ENCODE measurements around the gene ERH.
A peak's percentile ranks its signal among the peaks of the same experiment; 100 is the strongest.
"Not testable (repeated sequence)": the region's sequence is repeated elsewhere in the genome, so short reads cannot be mapped to it uniquely, and the experiment has no call there.

ERH gene

DNA sequence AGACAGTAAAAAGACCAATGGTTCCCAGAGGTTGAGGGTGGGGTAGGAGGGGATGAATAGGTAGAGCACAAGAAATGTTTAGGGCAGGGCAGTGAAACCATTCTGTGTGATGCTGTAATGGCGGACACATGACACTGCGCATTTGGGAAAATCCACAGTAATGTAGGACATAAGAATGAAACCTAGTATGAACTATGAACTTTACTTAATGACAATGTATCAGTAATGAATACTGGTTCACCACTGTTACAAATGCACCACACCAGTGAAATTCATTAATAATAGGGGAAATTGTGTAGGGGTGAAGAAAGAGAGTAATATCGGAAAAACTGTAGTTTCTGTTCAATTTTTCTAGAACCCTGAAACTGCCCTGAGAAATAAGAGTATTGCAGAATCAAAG lies 5.6 kb downstream of the ERH start:
- no peak for DNase-seq

DNA sequence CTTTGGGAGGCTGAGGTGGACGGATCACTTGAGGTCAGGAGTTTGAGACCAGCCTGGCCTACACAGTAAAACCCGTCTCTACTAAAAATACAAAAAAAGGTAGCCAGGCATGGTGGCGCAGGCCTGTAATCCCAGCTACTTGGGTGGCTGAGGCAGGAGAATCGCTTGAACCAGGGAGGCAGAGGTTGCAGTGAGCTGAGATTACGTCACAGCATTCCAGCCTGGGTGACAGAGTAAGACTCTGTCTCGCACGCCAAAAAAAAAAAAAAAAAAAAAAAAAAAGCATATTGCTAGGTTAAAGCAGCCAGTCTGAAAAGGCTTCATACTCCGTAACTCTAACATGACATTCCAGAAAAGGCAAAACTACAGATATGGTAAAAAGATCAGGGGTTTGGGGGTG lies 6.7 kb downstream of the ERH start:
- DNase-seq, result not testable (repeated sequence)

DNA sequence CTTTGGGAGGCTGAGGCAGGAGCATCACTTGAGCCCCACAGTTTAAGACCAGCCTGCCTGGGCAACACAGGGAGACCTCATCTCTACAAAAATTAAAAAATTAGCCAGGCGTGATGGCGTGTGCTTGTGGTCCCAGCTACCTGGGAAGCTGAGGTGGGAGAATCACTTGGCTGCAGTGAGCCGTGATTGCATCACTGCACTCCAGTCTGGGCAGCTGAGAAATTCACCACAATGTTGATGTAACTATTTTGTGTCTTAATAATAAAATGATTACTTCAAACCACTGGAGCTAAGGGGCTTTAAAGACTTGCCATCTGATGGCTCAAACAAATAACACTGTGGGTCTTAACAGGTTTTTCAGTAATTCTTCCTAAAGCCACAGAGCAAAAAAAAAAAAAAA lies 10.8 kb downstream of the ERH start:
- no peak for DNase-seq

DNA sequence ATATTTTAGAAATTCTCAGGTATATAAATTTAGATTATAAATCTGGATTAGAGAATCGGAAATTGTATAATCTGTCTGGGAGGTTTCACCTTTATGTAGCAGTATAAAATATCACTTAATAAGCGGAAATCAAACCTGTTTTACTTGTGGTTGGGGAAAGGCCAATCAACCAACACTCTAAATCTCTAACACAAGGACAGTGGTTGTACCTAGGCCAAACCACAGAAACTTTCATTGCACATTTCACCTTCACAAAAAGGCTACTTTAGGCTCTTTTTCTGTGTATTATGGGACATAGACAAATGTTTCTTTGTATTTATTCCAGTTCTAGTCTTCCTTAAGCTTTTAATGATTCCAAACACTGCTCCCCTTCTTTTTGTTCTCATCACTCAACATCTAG lies 19.8 kb downstream of the ERH start:
- DNase-seq, result no peak

DNA sequence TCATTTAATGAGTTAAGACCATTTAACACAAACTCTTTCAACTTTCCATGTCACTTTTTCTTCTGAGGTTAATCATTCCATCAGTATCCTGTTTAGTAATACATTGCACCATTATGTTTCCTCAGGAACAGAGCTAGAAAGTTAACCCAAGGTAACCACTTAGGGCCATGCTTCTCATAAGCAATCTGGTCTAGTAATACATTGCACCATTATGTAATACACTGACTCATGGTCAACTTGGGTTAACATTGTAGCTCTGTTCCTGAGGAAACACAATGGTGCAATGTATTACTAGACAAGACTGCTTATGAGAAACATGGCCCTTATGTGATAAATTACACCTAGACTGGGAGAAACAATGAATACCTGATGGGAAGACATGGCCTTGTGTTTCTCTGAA lies 21.7 kb downstream of the ERH start:
- DNase-seq, result no peak

DNA sequence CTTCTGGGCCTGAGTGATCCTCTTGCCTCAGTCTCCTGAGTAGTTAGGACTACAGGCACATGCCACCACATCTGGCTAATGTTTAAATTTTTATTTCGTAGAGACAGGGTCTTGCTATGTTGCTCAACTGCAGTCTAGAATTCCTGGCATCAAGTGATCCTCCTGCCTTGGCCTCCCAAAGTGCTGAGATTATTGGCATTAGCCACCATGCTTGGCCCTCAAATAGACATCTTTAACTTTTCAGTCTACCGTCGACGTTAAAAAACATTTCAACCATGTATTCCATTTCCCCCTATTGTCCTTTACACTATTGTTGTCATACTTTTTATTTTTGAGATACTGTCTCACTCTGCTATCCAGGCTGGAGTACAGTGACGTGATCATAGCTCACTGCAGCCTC lies 22.4 kb downstream of the ERH start:
- DNase-seq, result no peak

DNA sequence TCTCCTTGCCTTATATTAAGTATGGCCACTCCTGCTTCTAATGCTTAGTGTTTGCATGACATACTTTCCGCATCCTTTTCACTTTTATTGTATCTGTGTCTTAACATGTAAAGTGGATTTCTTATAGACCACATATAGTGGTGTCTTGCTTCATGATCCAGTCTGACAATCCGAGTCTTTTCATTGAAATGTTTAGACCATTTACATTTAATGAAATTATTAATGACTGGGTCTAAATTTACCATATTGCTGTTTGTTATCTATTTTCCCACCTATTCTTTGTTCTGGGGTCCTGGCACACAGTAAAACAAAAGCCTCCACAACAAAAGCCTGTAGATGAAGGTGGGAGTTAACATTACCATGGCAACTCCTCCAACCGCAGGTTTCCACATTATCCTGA lies 22.9 kb downstream of the ERH start:
- no peak for DNase-seq

DNA sequence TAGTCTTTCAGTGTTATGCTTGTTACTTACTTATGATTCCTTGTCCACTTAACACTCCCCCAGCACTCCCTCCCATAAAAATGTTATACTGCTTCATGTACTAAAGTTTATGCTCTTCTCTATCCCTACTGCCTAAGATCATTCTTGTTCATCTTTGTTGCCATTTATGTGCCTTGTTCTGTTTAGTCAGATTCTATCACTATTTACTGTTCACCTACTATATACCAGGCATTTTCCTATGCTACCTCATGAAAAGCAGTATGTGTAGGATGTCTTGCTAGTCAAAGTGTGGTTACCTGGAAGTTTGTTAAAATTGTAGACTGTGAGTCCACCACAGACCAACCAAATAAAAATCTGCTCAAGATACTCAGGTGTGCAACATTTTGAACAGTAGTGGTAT lies 23.9 kb downstream of the ERH start:
- DNase-seq, result no peak

DNA sequence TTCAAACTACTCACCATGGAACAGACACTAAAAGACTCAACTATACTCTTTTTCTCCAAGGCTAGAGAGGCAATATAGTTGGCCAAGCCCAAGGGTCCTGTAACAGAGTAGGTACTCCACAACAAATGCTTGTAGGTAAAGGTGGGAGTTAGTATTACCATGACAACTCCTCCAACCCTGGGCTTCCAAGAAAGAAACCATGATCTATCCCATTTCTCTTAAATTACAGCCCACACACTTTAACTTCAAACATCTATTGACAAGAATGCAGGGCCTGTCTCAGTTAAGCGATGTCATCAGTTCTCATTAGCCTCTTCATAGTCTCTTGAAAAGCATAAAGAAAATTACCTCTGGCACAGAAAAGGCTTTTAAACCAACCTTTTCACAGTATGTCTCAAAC lies 25.0 kb downstream of the ERH start:
- no peak for DNase-seq

DNA sequence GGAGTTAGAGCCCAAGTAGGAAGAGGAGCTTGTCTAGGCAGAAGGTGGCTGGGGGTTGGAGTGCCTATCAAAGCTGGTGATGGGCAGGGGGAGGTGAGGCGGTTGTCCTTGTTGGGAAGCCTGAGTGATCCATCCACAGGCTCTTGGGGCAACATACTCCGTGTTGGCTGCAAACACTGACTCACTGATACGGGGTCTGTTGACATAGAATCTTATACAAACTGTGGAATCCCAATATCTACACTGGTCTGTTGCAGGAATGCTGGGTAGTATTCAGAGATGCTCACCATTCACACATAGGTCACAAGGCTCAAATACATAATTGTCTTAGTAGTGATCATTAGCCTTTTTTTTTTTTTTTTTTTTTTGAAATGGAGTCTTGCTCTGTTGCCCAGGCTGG lies 26.0 kb downstream of the ERH start:
- no peak for DNase-seq

DNA sequence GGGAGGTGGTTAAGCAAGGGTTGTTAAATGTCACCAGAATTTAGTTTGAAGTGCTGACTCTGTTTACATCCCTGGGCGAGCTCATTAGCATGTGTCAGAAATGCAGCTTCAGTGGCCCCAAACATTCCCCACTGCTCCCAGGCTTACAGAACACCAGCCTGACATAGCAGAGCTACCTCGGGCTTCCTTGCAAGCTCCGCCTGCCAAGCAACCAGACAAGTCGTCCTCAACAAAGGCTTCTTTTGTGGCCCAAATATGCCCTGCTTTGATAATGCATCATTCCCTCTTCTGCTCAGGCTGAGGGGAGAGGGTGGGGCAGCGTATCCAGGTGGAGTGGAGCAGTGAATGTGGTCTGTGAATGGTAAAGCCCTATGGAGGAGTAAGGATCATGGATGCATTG lies 28.0 kb downstream of the ERH start:
- DNase-seq, result no peak

DNA sequence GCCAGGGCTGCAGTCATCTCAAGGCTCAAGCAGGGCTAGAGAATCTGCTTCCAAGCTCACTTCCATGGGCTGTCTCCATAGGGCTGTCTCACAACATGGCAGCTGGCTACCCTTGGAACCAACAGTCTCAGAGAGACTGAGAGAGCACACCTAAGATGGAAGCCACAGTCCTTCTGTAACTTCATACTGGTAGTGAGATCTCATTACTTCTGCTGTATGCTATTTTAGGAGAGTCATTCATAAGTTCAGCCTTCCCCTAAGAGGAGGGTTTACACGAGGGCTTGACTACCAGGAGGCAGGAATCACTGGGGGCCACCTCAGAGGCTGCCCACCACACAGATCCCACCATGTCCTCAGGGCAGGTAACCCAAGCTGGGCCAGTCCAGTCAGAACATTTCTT lies 29.7 kb downstream of the ERH start:
- DNase-seq, result no peak

DNA sequence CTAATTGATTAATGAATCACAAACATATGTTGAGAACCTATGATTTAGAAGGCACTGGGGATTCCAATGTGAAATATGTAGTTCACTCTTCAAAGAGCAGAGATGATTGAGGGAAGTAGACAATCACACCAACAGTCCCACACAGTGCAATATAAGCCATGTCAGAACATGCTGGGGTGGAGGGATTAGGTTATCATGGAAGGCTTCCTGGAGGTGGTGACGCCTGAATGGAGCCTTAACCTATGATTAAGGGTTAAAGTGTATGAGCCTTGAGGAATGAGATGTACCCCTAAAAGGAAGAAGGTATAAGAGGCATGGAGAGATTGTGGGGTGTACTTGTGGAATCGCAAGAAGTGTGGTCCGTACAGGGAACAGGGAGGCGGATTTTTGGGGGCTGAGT lies 31.3 kb downstream of the ERH start:
- DNase-seq, result no peak

DNA sequence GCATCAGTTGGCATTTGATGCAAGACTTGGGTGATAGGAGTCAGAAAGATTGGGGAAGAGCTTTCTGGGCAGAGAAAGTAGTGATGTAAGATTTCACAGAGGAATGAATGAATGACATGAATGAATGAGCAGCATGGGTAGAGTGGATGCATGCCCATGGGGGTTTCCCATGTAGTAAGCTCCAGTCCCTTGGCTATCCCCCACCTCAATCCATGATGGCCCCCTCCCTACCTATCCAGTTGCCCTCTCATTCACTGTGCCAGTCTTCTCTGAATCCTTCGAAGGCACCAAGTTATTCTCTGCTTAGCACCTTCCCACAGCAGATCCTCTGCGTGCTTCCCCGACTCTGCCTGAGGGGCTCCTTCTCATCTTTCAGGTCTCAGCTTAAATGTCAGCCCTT lies 32.0 kb downstream of the ERH start:
- no peak for DNase-seq

DNA sequence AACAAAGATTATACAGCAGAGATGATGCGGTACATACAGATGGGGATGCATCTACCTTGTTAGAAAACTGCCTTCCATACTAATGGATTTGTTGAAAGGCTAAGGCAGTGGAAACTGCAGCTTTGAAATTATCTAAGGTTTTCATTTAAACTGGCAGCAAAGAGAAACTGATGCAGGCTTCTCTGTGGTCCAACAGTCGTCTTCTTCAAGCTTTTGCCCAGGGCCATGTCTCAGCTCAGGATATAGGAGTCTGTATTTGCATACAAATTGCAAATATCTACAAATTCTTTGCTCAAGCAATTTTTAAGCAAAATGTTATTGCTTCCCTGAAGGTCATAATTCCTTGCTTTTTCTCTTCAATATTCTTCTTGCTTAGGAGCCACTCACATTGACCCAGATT lies 33.7 kb downstream of the ERH start:
- DNase-seq, result no peak

DNA sequence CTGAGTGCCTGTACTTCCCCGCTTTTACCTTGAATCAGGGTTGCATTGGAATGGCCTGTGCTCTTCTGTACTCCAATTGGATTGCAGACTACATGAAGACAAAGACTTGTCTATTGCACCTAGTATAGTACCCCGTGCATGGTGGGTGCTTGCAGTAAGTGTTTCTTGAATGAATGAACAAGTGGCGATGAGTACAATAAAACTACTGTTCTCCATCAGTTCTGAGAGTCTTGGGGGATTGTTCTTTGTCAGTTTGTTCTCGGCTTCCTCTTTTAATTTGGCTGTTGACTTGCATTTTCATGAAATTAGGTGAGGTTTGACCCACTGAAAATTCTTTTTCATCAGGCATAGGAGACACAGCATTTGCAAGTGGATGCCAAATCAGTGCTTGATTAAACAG lies 34.1 kb downstream of the ERH start:
- DNase-seq, result no peak

DNA sequence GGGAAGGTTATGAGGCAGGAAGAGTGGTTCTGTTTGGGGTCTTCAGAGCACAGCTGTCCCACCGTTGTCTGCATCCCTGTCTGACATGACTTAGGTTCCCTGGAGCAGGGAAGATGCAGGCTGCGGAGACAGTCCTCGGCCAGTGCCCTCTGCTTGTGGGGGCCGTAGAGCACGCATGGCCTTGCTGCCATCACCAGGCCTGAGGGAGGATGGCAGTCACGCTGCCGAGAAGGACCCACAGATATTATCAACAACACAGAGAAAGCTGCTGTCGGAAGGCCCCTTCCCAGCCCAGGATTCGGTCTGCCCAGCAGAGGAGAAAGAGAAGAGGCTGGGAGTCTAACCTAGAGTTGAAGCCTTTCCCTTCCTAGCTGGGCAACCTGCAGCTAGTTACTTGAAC lies 35.0 kb downstream of the ERH start:
- no peak for DNase-seq

DNA sequence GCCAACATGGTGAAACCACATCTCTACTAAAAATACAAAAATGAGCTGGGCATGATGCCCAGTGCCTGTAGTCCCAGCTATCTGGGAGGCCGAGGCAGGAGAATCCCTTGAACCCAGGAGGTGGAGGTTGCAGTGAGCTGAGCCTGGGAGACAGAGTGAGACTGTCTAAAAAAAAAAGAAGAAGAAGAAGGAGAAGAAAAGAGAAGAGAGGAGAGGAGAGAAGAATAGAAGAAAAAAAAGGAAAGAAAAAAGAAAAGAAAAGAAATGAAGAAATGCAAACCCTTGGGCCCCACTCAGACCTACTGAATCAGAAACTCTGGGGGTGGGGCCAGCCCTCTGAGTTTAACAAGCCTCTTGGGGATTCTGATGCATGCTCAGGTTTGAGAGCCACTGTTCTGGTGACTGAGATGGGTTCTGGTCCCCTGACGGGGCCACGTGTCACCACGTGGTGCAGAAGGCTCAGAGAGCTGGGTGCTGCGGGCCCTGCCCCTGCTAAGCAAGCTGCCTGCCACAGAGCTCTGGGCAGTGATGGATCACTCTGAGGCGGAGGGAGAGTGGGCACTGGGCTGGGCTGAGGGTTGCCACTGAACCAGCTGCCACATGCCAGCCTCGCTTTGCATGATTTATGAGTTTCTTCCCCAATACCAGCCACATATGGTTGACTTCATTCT lies 37.5 kb downstream of the ERH start:
- DNase-seq, result peak; percentile 57

DNA sequence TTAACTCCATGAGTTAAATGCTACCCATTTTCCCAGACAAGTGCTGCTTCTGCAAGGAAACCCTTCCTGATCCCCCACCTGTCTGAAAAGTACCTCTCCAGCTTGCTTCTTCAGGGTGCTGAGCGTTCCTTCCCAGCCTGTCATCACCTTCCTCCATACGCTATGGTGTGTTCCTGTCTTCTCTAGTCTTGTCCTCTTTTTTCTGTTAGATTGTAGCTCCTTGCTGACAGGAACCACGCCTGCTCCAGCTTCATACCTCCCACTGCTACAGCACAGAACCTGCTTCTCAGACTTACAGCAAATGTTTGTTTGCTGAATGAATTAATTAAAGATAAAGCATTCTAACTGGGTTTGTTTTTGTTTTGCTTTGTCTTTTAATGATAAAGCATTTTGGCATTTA lies 39.1 kb downstream of the ERH start:
- DNase-seq, result no peak

DNA sequence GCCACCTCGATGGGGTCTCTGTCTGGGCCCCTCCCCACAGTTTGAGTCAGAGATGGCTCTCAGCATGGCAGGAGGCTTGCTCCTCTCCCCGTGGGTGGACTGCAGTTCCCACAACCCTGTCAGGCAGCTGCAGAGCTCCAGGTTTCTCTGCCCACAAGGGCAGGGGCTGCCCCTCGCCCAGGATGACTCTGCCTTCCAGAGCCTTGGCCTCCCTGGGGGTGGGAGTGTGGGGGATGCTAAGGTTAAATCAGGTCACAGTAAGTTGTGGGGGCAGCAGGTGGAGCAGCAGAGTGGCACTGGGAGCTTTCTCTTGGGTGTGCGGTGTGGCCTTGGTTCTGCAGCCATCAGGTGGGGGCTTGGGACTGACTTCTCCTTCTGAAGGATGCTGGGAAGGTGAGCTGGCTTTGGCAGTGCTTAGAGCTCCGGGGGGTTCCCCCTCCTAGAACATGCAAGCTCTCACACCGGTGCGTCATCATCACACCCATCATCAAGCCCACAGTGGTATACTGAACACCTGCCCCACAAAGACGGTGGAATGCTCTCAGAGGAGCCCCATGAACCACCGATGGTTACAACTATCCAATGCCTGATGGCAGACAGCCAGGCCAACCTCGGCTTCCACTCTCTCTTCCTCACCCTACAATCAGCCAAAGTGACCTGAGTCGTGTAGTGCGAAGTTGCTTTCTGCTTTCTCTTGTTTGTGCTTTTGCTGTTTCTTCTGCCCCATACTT lies 39.7 kb downstream of the ERH start:
- DNase-seq, result no peak

DNA sequence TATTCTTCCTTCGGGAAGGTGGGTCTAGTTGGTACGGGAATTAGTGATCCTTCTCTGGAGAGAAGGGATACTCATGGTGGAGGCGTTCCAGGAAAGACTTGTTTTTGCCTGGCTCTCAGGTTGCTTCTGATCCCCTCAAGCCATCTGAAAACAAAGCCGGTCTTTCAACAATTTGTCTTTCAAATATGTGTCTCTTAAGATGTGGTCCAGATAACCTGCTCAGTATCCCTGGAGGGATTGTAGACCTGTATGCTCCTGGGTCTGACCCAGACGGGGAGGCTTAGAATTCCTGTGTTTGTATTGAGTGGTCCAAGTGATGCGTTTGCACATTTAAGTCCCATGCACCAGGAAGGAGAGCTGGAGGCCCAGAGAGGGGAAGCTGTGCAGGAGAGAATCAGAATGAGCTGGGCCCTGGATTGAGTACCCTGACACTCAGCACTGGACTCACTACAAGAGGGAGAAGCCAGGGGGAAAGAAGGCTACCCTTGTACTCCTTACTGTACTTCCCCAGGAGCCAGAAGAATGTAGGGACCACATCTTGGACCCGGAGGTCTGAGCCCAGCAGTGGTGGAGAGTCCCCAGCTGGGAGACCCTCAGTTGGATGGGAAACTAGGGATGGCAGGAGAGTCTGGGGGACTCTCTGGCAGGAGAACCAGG lies 40.4 kb downstream of the ERH start:
- no peak for DNase-seq

DNA sequence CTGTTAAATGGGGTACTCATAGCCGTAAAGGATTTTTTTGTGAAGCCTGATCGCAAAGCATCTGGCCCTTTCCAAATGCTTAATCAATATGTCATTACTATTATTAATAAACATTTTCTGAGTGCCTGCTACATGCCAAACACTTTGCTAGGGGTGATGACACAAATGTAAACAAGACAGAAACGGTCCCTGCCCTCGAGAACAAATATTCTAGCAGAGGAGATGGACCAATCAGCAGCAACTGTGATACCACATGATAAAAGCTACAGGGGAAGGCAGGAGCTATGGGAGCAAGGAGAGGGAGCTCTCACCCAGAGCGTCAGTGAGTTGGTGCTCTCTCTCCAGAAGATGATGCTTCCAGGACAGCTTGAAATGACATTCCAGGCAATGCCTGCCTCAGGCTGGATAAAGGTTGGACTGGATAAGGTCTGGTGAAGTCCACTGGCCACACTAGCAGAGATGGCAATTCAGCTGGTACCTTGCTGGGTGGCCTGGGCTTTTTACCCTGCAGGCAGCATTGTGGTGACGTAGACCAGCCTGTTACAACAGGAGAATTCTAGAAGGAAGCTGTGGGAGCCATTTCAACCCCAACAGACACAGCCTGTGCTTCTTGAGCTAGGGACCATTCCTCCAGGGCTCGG lies 41.1 kb downstream of the ERH start:
- DNase-seq, result no peak

DNA sequence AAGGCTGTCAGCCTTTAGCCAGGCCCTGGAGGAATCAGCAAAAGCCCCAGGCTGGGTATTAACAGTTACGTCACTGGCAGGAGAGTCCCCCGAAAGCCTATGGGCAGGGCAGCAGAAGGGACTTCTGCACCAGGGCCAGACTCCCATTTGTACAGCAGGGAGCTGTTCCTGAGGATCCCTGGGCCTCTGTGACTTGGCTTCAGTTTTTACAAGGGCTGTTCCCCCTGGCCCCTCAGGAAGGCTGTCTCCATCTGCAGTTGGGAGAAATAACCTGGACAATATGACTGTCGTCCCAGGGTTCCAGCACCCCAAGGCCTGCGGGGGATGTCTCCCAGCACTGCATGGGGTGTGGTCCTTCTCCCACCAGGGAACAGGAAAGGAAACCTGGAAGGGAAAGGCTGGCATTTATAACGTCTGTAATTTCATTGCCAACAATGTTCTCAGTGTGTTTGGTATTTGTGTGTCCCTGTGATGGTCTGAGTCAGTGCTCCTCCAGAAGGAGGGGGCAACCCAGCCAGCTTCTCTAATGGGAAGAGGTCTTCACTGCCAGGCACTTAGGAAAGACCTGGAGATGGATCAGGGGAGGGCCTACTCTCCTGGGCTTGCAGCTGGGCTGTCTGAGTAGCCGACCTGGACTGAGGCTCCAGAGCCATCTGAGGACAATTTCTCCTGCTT lies 42.4 kb downstream of the ERH start:
- DNase-seq, result no peak
